CD4-positive, CD25-positive, alpha-beta regulatory T cell (primary cell): ENCODE results near the gene SMARCD3. TPM values are rescaled to one million over a fixed set of nuclear protein-coding genes. Genes with fewer than 3 reads are reported as not detected.

Source experiments
- ATAC-seq, 2 donors: fragments of 150-1000 bp; cut with Tn5 transposase; one replicate each; pipeline ENCODE4 v1.10.0; 2021; ENCODE audit warnings: low read depth in 2 of 2, moderate number of reproducible peaks in 2 of 2, moderate library complexity in 1 of 2
- DNase-seq, 3 donors: peaks; one replicate each; pipeline versions ENCODE4 v3.0.0 to v3.0.0-alpha.2; 2012 to 2022; ENCODE audit warnings: mixed read lengths in 1 of 3
- H3K27ac ChIP-seq: one replicate; pipeline ENCODE4 v1.7.0; 2013; ENCODE audit warnings: mild to moderate bottlenecking, low read length; ENCODE audit not compliant: insufficient read depth, poor library complexity, severe bottlenecking
- H3K27me3 ChIP-seq: one replicate; pipeline ENCODE4 v1.7.0; 2013; ENCODE audit warnings: low read length; ENCODE audit not compliant: control insufficient read depth, insufficient read depth
- H3K36me3 ChIP-seq: one replicate; pipeline ENCODE4 v1.7.0; 2013; ENCODE audit warnings: mild to moderate bottlenecking, low read length, moderate library complexity; ENCODE audit not compliant: control insufficient read depth, insufficient read depth
- H3K4me1 ChIP-seq: 2 replicates; pipeline ENCODE4 v1.7.0; 2013; ENCODE audit warnings: mild to moderate bottlenecking, low read length; ENCODE audit not compliant: insufficient read depth, control insufficient read depth, poor library complexity, severe bottlenecking
- H3K4me3 ChIP-seq: one replicate; pipeline ENCODE4 v1.7.0; 2013; ENCODE audit warnings: low read depth, mild to moderate bottlenecking, low read length, moderate library complexity
- H3K9me3 ChIP-seq, 2 experiments: 1 replicate in 1 of 2; 2 replicates in 1 of 2; pipeline ENCODE4 v1.7.0; 2013; ENCODE audit warnings: low read length in 2 of 2, mild to moderate bottlenecking in 1 of 2, moderate library complexity in 1 of 2; ENCODE audit not compliant: control insufficient read depth in 2 of 2
- H3K27ac Mint-ChIP-seq, 3 donors: one replicate each; pipeline ENCODE4 v1.8.0; 2020 to 2022; ENCODE audit warnings: mild to moderate bottlenecking in 3 of 3, mixed read lengths in 3 of 3, moderate library complexity in 2 of 3
- H3K27me3 Mint-ChIP-seq: one replicate; pipeline ENCODE4 v1.8.0; 2022; ENCODE audit warnings: mild to moderate bottlenecking, mixed read lengths
- H3K36me3 Mint-ChIP-seq: one replicate; pipeline ENCODE4 v1.8.0; 2020; ENCODE audit warnings: mixed read lengths
- H3K4me1 Mint-ChIP-seq, 4 donors: one replicate each; pipeline ENCODE4 v1.8.0; 2020 to 2022; ENCODE audit warnings: mixed read lengths in 4 of 4, mild to moderate bottlenecking in 1 of 4
- H3K4me3 Mint-ChIP-seq, 4 donors: one replicate each; pipeline ENCODE4 v1.8.0; 2020 to 2022; ENCODE audit warnings: mild to moderate bottlenecking in 4 of 4, mixed read lengths in 4 of 4, moderate library complexity in 3 of 4
- H3K9me3 Mint-ChIP-seq, 7 donors: one replicate each; pipeline ENCODE4 v1.8.0; 2020 to 2022; ENCODE audit warnings: mixed read lengths in 7 of 7, mild to moderate bottlenecking in 3 of 7, moderate library complexity in 2 of 7
- polyA plus RNA-seq, 4 donors: library from polyadenylated mRNA; unstranded; fragments of 300-500 nt; fragmentation: Illumina TruSeq; gene quantifications; one replicate each; pipeline ENCODE4 v1.2.3, GENCODE V29; 2021
- total RNA-seq: library from RNA; stranded (reverse); gene quantifications from one replicate; pipeline ENCODE4 v1.2.3, GENCODE V29; 2022

SMARCD3 gene
- total and polyA plus RNA-seq, 5 donors from 2014 or later: 1.5 to 4.7 (median 2.5) TPM

- H3K9me3 Mint-ChIP-seq: peaks cover 0 to 6% (median 0%) of the 10 kb centered on the region in 7 donors
- no peaks in the 10 kb centered on the region for H3K4me1 Mint-ChIP-seq
- no peak overlapping the region for H3K4me3 ChIP-seq
- H3K27ac Mint-ChIP-seq: no peak overlapping the region
- no peak for ATAC-seq
- DNase-seq: no peak
- no peak overlapping the region for H3K27ac ChIP-seq
- no peaks in the 10 kb centered on the region for H3K36me3 Mint-ChIP-seq
- H3K27me3 ChIP-seq: no peaks in the 10 kb centered on the region
- no peaks in the 10 kb centered on the region for H3K36me3 ChIP-seq
- H3K27me3 Mint-ChIP-seq: peaks cover 31% of the 10 kb centered on the region
- H3K4me3 Mint-ChIP-seq: peak overlapping the region in 1 of 4 donors; percentile 33
- no peaks in the 10 kb centered on the region for H3K4me1 ChIP-seq
- peaks cover 0 to 3% of the 10 kb centered on the region in 2 experiments for H3K9me3 ChIP-seq
These were observed 34.8 kb upstream of the SMARCD3 start for GRCh38 chr7:151283302-151283701.

- H3K27me3 Mint-ChIP-seq: peaks cover 36% of the 10 kb centered on the region
- no peaks in the 10 kb centered on the region for H3K36me3 Mint-ChIP-seq
- Histone ChIP-seq H3K36me3 (no peaks in the 10 kb centered on the region), H3K4me3 (no peak overlapping the region), H3K4me1 (no peaks in the 10 kb centered on the region), H3K27ac (no peak overlapping the region), H3K9me3 (peaks cover 0 to 3% of the 10 kb centered on the region in 2 experiments), H3K27me3 (no peaks in the 10 kb centered on the region)
- H3K4me1 Mint-ChIP-seq: peaks cover 0 to 5% (median 0%) of the 10 kb centered on the region in 4 donors
- H3K9me3 Mint-ChIP-seq: peaks cover 0 to 6% (median 0%) of the 10 kb centered on the region in 7 donors
- ATAC-seq (no peak), DNase-seq (no peak)
- H3K27ac Mint-ChIP-seq: no peak overlapping the region
- H3K4me3 Mint-ChIP-seq: no peak overlapping the region
These were observed 33.6 kb upstream of the SMARCD3 start for GRCh38 chr7:151282111-151282510.

- no peak for DNase-seq
- Histone ChIP-seq H3K4me3 (no peak overlapping the region), H3K36me3 (no peaks in the 10 kb centered on the region), H3K27ac (no peak overlapping the region), H3K9me3 (peaks cover 0 to 3% of the 10 kb centered on the region in 2 experiments), H3K4me1 (peaks cover 1% of the 10 kb centered on the region), H3K27me3 (no peaks in the 10 kb centered on the region)
- peaks cover 0 to 6% (median 0%) of the 10 kb centered on the region in 4 donors for H3K4me1 Mint-ChIP-seq
- no peaks in the 10 kb centered on the region for H3K36me3 Mint-ChIP-seq
- H3K27ac Mint-ChIP-seq: no peak overlapping the region
- no peak overlapping the region for H3K4me3 Mint-ChIP-seq
- no peak for ATAC-seq
- H3K9me3 Mint-ChIP-seq: peaks cover 0 to 6% (median 0%) of the 10 kb centered on the region in 7 donors
- H3K27me3 Mint-ChIP-seq: peaks cover 37% of the 10 kb centered on the region
These were observed 33.2 kb upstream of the SMARCD3 start for GRCh38 chr7:151281686-151282085.

- DNase-seq (no peak), ATAC-seq (no peak)
- Histone ChIP-seq H3K27me3 (no peaks in the 10 kb centered on the region), H3K9me3 (peaks cover 0 to 3% of the 10 kb centered on the region in 2 experiments), H3K36me3 (no peaks in the 10 kb centered on the region), H3K27ac (no peak overlapping the region), H3K4me1 (peaks cover 9% of the 10 kb centered on the region), H3K4me3 (no peak overlapping the region)
- Mint-ChIP-seq H3K27ac (no peak overlapping the region), H3K9me3 (peaks cover 0 to 6% (median 0%) of the 10 kb centered on the region in 7 donors), H3K36me3 (no peaks in the 10 kb centered on the region), H3K4me1 (peaks cover 0 to 14% (median 0%) of the 10 kb centered on the region in 4 donors), H3K4me3 (peak overlapping the region in 1 of 4 donors; percentile 21), H3K27me3 (peaks cover 42% of the 10 kb centered on the region)
These were observed 32.0 kb upstream of the SMARCD3 start for GRCh38 chr7:151280388-151281019.

- H3K9me3 ChIP-seq: peaks cover 0 to 3% of the 10 kb centered on the region in 2 experiments
- H3K27ac ChIP-seq: no peak overlapping the region
- Mint-ChIP-seq H3K9me3 (peaks cover 0 to 6% (median 0%) of the 10 kb centered on the region in 7 donors), H3K27ac (no peak overlapping the region), H3K4me3 (no peak overlapping the region), H3K36me3 (no peaks in the 10 kb centered on the region), H3K27me3 (peaks cover 43% of the 10 kb centered on the region), H3K4me1 (peaks cover 0 to 19% (median 0%) of the 10 kb centered on the region in 4 donors)
- no peak overlapping the region for H3K4me3 ChIP-seq
- H3K4me1 ChIP-seq: peaks cover 9% of the 10 kb centered on the region
- DNase-seq (no peak), ATAC-seq (no peak)
- no peaks in the 10 kb centered on the region for H3K27me3 ChIP-seq
- H3K36me3 ChIP-seq: no peaks in the 10 kb centered on the region
These were observed 31.4 kb upstream of the SMARCD3 start for GRCh38 chr7:151279868-151280267.

- peaks cover 0 to 24% (median 2%) of the 10 kb centered on the region in 4 donors for H3K4me1 Mint-ChIP-seq
- no peaks in the 10 kb centered on the region for H3K36me3 Mint-ChIP-seq
- Histone ChIP-seq H3K27ac (no peak overlapping the region), H3K27me3 (no peaks in the 10 kb centered on the region), H3K4me3 (no peak overlapping the region), H3K9me3 (peaks cover 0 to 3% of the 10 kb centered on the region in 2 experiments), H3K36me3 (no peaks in the 10 kb centered on the region), H3K4me1 (peaks cover 9% of the 10 kb centered on the region)
- H3K4me3 Mint-ChIP-seq: peak overlapping the region in 2 of 4 donors; percentile 38 to 67
- no peak overlapping the region for H3K27ac Mint-ChIP-seq
- ATAC-seq (no peak), DNase-seq (no peak)
- peaks cover 0 to 6% (median 0%) of the 10 kb centered on the region in 7 donors for H3K9me3 Mint-ChIP-seq
- peaks cover 39% of the 10 kb centered on the region for H3K27me3 Mint-ChIP-seq
These were observed 30.5 kb upstream of the SMARCD3 start for GRCh38 chr7:151278949-151279348.

GRCh38 chr7:151277631-151278030 is 29.1 kb upstream of the SMARCD3 start:
- Mint-ChIP-seq H3K36me3 (no peaks in the 10 kb centered on the region), H3K4me3 (peak overlapping the region in 3 of 4 donors; percentile 79 to 86 (median 85)), H3K4me1 (peaks cover 0 to 24% (median 2%) of the 10 kb centered on the region in 4 donors), H3K27ac (peak overlapping the region in 1 of 3 donors; percentile 86), H3K9me3 (peaks cover 0 to 4% (median 0%) of the 10 kb centered on the region in 7 donors), H3K27me3 (peaks cover 32% of the 10 kb centered on the region)
- H3K4me1 ChIP-seq: peaks cover 9% of the 10 kb centered on the region
- no peak for ATAC-seq
- no peak for DNase-seq
- no peak overlapping the region for H3K27ac ChIP-seq
- H3K36me3 ChIP-seq: no peaks in the 10 kb centered on the region
- H3K27me3 ChIP-seq: no peaks in the 10 kb centered on the region
- no peaks in the 10 kb centered on the region for H3K9me3 ChIP-seq
- no peak overlapping the region for H3K4me3 ChIP-seq
